Vagina (tissue), 2 donors: Measurements from ENCODE around the gene FAM111A. TPM values are rescaled to one million over a fixed set of nuclear protein-coding genes. Genes with fewer than 3 reads are reported as not detected.
"Not testable (repeated sequence)": the region's sequence is repeated elsewhere in the genome, so short reads cannot be mapped to it uniquely, and the experiment has no call there.

Experiments used
- DNase-seq, 2 donors: peaks; one replicate each; pipeline ENCODE4 v3.0.0-alpha.2; 2017; ENCODE audit errors: extremely low spot score in 2 of 2
- H3K27ac ChIP-seq: fragments of 200-600 bp; sonication (generic); one replicate; pipeline ENCODE4 v1.5.1; 2019
- H3K27me3 ChIP-seq: fragments of 200-600 bp; sonication (generic); one replicate; pipeline ENCODE4 v1.5.1; 2019
- H3K36me3 ChIP-seq, 2 donors: fragments of 200-600 bp; sonication (generic); one replicate each; pipeline ENCODE4 v1.5.1; 2017 to 2019
- H3K4me1 ChIP-seq: fragments of 200-600 bp; sonication (generic); one replicate; pipeline ENCODE4 v1.5.1; 2019
- H3K4me3 ChIP-seq, 2 donors: fragments of 200-600 bp; sonication (generic); 1 replicate in 1 of 2; 2 replicates in 1 of 2; pipeline ENCODE4 v1.5.1; 2016 to 2019
- H3K9me3 ChIP-seq: fragments of 200-600 bp; sonication (generic); one replicate; pipeline ENCODE4 v1.5.1; 2019
- POLR2A ChIP-seq, 2 donors: fragments of 450-650 bp; IDR thresholded peaks; one replicate each; pipeline ENCODE4 v1.6.1; 2017; ENCODE audit warnings: antibody characterized with exemption in 2 of 2, mild to moderate bottlenecking in 2 of 2, moderate library complexity in 2 of 2
- POLR2AphosphoS5 ChIP-seq, 2 donors: sonication (generic); formaldehyde crosslinking; IDR thresholded peaks; one replicate each; pipeline ENCODE4 v1.9.0; 2017; ENCODE audit warnings: antibody characterized with exemption in 2 of 2, mild to moderate bottlenecking in 2 of 2, low read depth in 1 of 2; ENCODE audit not compliant: insufficient read depth in 1 of 2
- intact Hi-C: fragments of 100-400 bp; cut with DNase I; formaldehyde crosslinking; loops from one replicate; pipeline ENCODE4 v1.15.1; 2023
- total RNA-seq: library from RNA; depleted of rRNA; stranded (reverse); fragments of >200 nt; gene quantifications from one replicate; pipeline ENCODE4 v1.2.3, GENCODE V29; 2016
- TF ChIP-seq, protein P1 (sequence below), 3 experiments: fragments of 450-650 bp in 2 of 3; fragments of 200-600 bp in 1 of 3; sonication (generic) in 1 of 3; IDR thresholded peaks; one replicate each; pipeline ENCODE4 v1.5.1; 2017 to 2019; ENCODE audit warnings: antibody characterized with exemption in 3 of 3, mild to moderate bottlenecking in 2 of 3, moderate library complexity in 2 of 3

FAM111A gene
- 51.8 TPM for total RNA-seq

GRCh38 chr11:59142530-59143507, at the start of gene FAM111A:
TSS of gene FAM111A (plus strand) at chr11:59142856. CDS start at chr11:59148873, 6,017 bp downstream.
- no peak for DNase-seq
- Histone ChIP-seq H3K4me1 (peaks cover 16% of the 10 kb centered on the region), H3K27ac (peak within 1 kb of the TSS; percentile 95), H3K36me3 (no peaks in the 10 kb centered on the region), H3K4me3 (peak within 1 kb of the TSS; percentile 75 to 79), H3K27me3 (no peaks in the 10 kb centered on the region), H3K9me3 (no peaks in the 10 kb centered on the region)
- intact Hi-C loops: loop anchor here (5.0 kb wide), 1 partner anchor 566 kb away; the partner anchor contains the start of genes LPXN and ZFP91
- peak; percentile 78 to 91 for TF ChIP-seq POLR2AphosphoS5 (IDR thresholded peaks at IDR 0.05; ENCODE audit: insufficient read depth in 1 of 2, low read depth in 1 of 2)
- TF ChIP-seq, protein P1, sequence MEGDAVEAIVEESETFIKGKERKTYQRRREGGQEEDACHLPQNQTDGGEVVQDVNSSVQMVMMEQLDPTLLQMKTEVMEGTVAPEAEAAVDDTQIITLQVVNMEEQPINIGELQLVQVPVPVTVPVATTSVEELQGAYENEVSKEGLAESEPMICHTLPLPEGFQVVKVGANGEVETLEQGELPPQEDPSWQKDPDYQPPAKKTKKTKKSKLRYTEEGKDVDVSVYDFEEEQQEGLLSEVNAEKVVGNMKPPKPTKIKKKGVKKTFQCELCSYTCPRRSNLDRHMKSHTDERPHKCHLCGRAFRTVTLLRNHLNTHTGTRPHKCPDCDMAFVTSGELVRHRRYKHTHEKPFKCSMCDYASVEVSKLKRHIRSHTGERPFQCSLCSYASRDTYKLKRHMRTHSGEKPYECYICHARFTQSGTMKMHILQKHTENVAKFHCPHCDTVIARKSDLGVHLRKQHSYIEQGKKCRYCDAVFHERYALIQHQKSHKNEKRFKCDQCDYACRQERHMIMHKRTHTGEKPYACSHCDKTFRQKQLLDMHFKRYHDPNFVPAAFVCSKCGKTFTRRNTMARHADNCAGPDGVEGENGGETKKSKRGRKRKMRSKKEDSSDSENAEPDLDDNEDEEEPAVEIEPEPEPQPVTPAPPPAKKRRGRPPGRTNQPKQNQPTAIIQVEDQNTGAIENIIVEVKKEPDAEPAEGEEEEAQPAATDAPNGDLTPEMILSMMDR (IDR thresholded peaks at IDR 0.05): no peak
- TF ChIP-seq POLR2A (IDR thresholded peaks at IDR 0.05): peak in 1 of 2 donors; percentile 11

DNA sequence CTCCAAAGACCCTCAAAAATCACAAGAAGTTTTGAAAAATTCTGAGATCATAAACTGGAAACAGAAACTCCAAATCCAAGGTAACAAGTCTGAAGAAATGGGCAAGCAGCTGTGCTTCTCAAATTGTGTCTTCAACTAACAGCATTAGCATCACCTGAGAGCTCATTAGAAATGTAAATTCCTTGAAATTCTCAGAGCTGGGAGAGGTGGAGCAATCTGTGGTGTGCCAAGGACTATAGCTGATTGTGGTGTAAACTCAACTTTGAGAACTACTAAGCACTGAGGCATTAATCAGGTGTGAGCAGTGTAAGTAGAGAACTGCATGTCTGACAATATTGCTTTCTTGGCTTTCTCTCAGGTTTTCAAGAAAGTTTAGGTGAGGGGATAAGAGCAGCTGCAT, 49.1 kb upstream of the FAM111A start:
- H3K4me1 ChIP-seq, DNase-seq, H3K27me3 ChIP-seq, H3K27ac ChIP-seq, H3K36me3 ChIP-seq, H3K4me3 ChIP-seq, intact Hi-C loops, H3K9me3 ChIP-seq: not testable (repeated sequence)

DNA sequence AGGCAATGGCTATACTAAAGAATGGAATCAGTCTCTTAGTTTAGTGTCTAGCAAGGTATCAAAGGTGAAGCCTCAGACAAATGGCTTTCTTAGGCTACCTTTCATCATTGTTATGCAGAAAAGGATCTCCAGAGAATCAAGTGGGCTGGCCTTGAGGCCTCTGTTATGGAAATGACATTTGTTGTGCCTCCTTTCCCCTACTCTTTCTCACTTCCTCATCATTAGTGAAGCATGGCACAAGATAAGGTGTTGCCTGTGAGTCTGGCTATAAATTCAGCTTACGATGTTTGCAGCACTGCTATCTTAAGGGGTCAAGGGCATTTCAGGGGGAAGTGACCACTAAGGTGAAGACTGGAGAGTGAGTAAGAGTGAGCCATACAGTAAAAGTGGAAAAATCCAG, 47.4 kb upstream of the FAM111A start:
- H3K9me3 ChIP-seq, H3K36me3 ChIP-seq, DNase-seq, H3K27ac ChIP-seq, H3K4me1 ChIP-seq, intact Hi-C loops, H3K4me3 ChIP-seq, H3K27me3 ChIP-seq: not testable (repeated sequence)

DNA sequence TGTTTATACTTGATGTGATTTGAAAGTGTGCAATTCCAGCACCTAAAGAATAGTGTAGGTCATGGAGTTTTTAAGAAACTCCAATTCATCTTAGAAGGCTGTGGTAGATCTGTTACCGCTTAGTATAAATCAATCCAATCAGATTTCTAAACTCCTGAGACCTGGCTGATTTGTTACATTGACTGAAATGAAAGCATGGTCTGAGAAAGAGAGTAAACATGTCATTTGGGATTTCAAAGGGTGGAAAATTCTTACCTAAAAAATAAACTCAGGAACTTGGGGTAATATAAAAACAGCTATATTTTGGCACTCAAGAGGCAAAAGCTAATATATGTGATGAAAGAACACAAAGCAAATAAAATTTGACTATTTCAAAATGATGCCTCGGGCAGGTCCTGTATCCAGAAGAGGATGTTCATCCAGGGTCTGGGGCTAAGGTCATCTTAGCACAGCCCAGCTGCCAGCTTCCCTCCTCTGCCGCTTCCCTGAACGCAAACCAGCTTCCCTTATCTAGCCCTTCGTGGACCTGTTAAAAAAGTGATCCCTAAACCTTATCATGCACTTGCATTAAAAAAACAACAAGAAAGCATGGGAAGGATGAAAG, 46.6 kb upstream of the FAM111A start:
- intact Hi-C loops: loop anchor here (2.0 kb wide), 1 partner anchor 63 kb away; no protein-coding TSS in a partner anchor
- not testable (repeated sequence) for DNase-seq, H3K27me3 ChIP-seq, H3K4me3 ChIP-seq, H3K4me1 ChIP-seq, H3K36me3 ChIP-seq, H3K9me3 ChIP-seq, H3K27ac ChIP-seq

- H3K4me3 ChIP-seq: no peak overlapping the region
- TF ChIP-seq, protein P1 (IDR thresholded peaks at IDR 0.05): peak in 2 of 3 experiments; percentile 24 to 46
- TF ChIP-seq POLR2A (IDR thresholded peaks at IDR 0.05): no peak
- intact Hi-C loops: loop anchor here (2.0 kb wide), 1 partner anchor 62 kb away; no protein-coding TSS in a partner anchor
- no peaks in the 10 kb centered on the region for H3K36me3 ChIP-seq
- no peak for DNase-seq
- no peak overlapping the region for H3K27ac ChIP-seq
- no peaks in the 10 kb centered on the region for H3K9me3 ChIP-seq
- H3K27me3 ChIP-seq: no peaks in the 10 kb centered on the region
- H3K4me1 ChIP-seq: no peaks in the 10 kb centered on the region
Observed at GRCh38 chr11:59097113-59097708, 45.4 kb upstream of the FAM111A start.

- not testable (repeated sequence) for H3K27ac ChIP-seq
- intact Hi-C loops: loop anchor here (2.0 kb wide), 1 partner anchor 61 kb away; no protein-coding TSS in a partner anchor
Observed at GRCh38 chr11:59097938-59098337, 44.7 kb upstream of the FAM111A start.

More at GRCh38 chr11:59097938-59098337, 44.7 kb upstream of the FAM111A start:
- H3K36me3 ChIP-seq, H3K27me3 ChIP-seq, H3K4me1 ChIP-seq, H3K9me3 ChIP-seq, H3K4me3 ChIP-seq, DNase-seq: not testable (repeated sequence)
